ENCODE measurements around the gene CHAT.

The CHAT gene

GRCh38 chr10:49572594-49573114 lies 41.2 kb upstream of the CHAT start:
- no peak for DNase-seq (ENCODE audit: low read depth, low spot score)
- no peak overlapping the region for H3K4me3 ChIP-seq (ENCODE audit: low read depth, low read length)
- no peak for TF ChIP-seq CTCF (IDR thresholded peaks at IDR 0.05; ENCODE audit: low read depth, low read length)
- in situ Hi-C loops (cut with HindIII; ENCODE audit: low sequenced_read_pairs) = no loop called here

- DNase-seq (ENCODE audit: low read depth, low spot score) = no peak
- no peak for TF ChIP-seq CTCF (IDR thresholded peaks at IDR 0.05; ENCODE audit: low read depth, low read length)
- in situ Hi-C loops (cut with HindIII; ENCODE audit: low sequenced_read_pairs) = no loop called here
- H3K4me3 ChIP-seq (ENCODE audit: low read depth, low read length) = no peak overlapping the region
These were observed 38.3 kb upstream of the CHAT start for GRCh38 chr10:49575489-49576072.

GRCh38 chr10:49577182-49577925 lies 36.5 kb upstream of the CHAT start:
- no peak overlapping the region for H3K4me3 ChIP-seq (ENCODE audit: low read depth, low read length)
- in situ Hi-C loops (cut with HindIII; ENCODE audit: low sequenced_read_pairs) = no loop called here
- DNase-seq (ENCODE audit: low read depth, low spot score) = no peak
- TF ChIP-seq CTCF (IDR thresholded peaks at IDR 0.05; ENCODE audit: low read depth, low read length) = no peak

- no peak for DNase-seq (ENCODE audit: low read depth, low spot score)
- in situ Hi-C loops (cut with HindIII; ENCODE audit: low sequenced_read_pairs) = no loop called here
- H3K4me3 ChIP-seq (ENCODE audit: low read depth, low read length) = no peak overlapping the region
- no peak for TF ChIP-seq CTCF (IDR thresholded peaks at IDR 0.05; ENCODE audit: low read depth, low read length)
These were observed 35.4 kb upstream of the CHAT start for GRCh38 chr10:49578392-49578791.

GRCh38 chr10:49579621-49580020 lies 34.2 kb upstream of the CHAT start:
- in situ Hi-C loops (cut with HindIII; ENCODE audit: low sequenced_read_pairs) = no loop called here
- DNase-seq (ENCODE audit: low read depth, low spot score) = no peak
- TF ChIP-seq CTCF (IDR thresholded peaks at IDR 0.05; ENCODE audit: low read depth, low read length) = no peak

GRCh38 chr10:49585387-49585786 lies 28.4 kb upstream of the CHAT start:
- no peak for TF ChIP-seq CTCF (IDR thresholded peaks at IDR 0.05; ENCODE audit: low read depth, low read length)
- H3K4me3 ChIP-seq (ENCODE audit: low read depth, low read length) = no peak overlapping the region
- no peak for DNase-seq (ENCODE audit: low read depth, low spot score)
- in situ Hi-C loops (cut with HindIII; ENCODE audit: low sequenced_read_pairs) = no loop called here

More at GRCh38 chr10:49579621-49580020, 34.2 kb upstream of the CHAT start:
- H3K4me3 ChIP-seq (ENCODE audit: low read depth, low read length) = no peak overlapping the region

Data from astrocyte of the spinal cord (primary cell).